Aorta (tissue), 5 donors: ENCODE data around the gene ASTN2. TPM values are rescaled to one million over a fixed set of nuclear protein-coding genes. Genes with fewer than 3 reads are reported as not detected.

Experiments used
- ATAC-seq: fragments of 200-7000 bp; cut with Tn5 transposase; one replicate; pipeline ENCODE4 v1.9.1; 2022; ENCODE audit warnings: moderate library complexity; ENCODE audit not compliant: low FRiP score
- DNase-seq, 2 donors: peaks; one replicate each; pipeline ENCODE4 v3.0.0-alpha.2; 2020
- H3K27ac ChIP-seq, 2 donors: one replicate each; pipeline ENCODE4 v1.5.1; 2013; ENCODE audit warnings: low read length in 2 of 2, mild to moderate bottlenecking in 2 of 2, moderate library complexity in 2 of 2, control low read depth in 1 of 2, inconsistent platforms in 1 of 2, low read depth in 1 of 2
- H3K27me3 ChIP-seq, 2 donors: one replicate each; pipeline ENCODE4 v1.6.1; 2013; ENCODE audit warnings: control low read depth in 1 of 2, low read length in 1 of 2, mild to moderate bottlenecking in 1 of 2, moderate library complexity in 1 of 2; ENCODE audit not compliant: insufficient read depth in 2 of 2, control insufficient read depth in 1 of 2
- H3K36me3 ChIP-seq, 2 donors: one replicate each; pipeline ENCODE4 v1.6.1; 2013; ENCODE audit warnings: control low read depth in 1 of 2, low read length in 1 of 2, mild to moderate bottlenecking in 1 of 2; ENCODE audit not compliant: insufficient read depth in 2 of 2, control insufficient read depth in 1 of 2
- H3K4me1 ChIP-seq, 2 donors: one replicate each; pipeline ENCODE4 v1.6.1; 2013; ENCODE audit warnings: low read length in 2 of 2, control low read depth in 1 of 2, mild to moderate bottlenecking in 1 of 2, moderate library complexity in 1 of 2; ENCODE audit not compliant: insufficient read depth in 2 of 2, control insufficient read depth in 1 of 2
- H3K4me3 ChIP-seq, 2 donors: one replicate each; pipeline ENCODE4 v1.5.1; 2013; ENCODE audit warnings: low read length in 2 of 2, control low read depth in 1 of 2, mild to moderate bottlenecking in 1 of 2
- H3K9me3 ChIP-seq: one replicate; pipeline ENCODE4 v1.6.1; 2013; ENCODE audit warnings: mild to moderate bottlenecking, low read length; ENCODE audit not compliant: control insufficient read depth
- WGBS, 2 donors: extraction: QIAGEN DNeasy Blood & Tissue Kit; methylation state at CpG; one replicate each; pipeline ENCODE4 v1.1.7; 2013; 5-methylcytosine and 5-hydroxymethylcytosine counted together
- intact Hi-C, 2 donors: fragments of 100-400 bp; cut with DNase I; formaldehyde crosslinking; loops; one replicate each; pipeline versions ENCODE4 v1.14.2 to v1.15.0; 2022
- polyA plus RNA-seq, 2 donors: library from polyadenylated mRNA; stranded (reverse); fragments of 200-250 nt; gene quantifications; one replicate each; pipeline ENCODE4 v1.2.3, GENCODE V29; 2013
- total RNA-seq, 2 donors: library from RNA; stranded (reverse); fragmentation: NEBNext Ultra II Directional; extraction: Animal tissue kit (Norgen Biotek cat#: 25700); gene quantifications; one replicate each; pipeline ENCODE4 v1.2.1, GENCODE V29; 2021
- donor health status: healthy with polysubstance abuse.
- donor health status: Bipolar disorder and iron deficiency.
- donor health status: DM: no; HTN: no; CAD: no.
- donor health status: DM: no; HTN: no; CAD: no.
- donor health status: DM: yes; HTN: yes; CAD: no.

The ASTN2 gene
- total and polyA plus RNA-seq, 4 donors = 1.0 to 7.5 (median 4.4) TPM

GRCh38 chr9:117340422-117340821, 74.4 kb downstream of the ASTN2 start:
- DNase-seq (no peak), ATAC-seq (no peak)
- Histone ChIP-seq H3K27me3 (no peaks in the 10 kb centered on the region), H3K9me3 (no peaks in the 10 kb centered on the region), H3K36me3 (no peaks in the 10 kb centered on the region), H3K4me1 (no peaks in the 10 kb centered on the region), H3K27ac (no peak overlapping the region), H3K4me3 (no peak overlapping the region)
- 85 to 88% methylated on average over 4 of the region's 4 CpGs for WGBS, 2 donors
- intact Hi-C loops = no loop called here

- H3K27me3 ChIP-seq = no peaks in the 10 kb centered on the region
- intact Hi-C loops = no loop called here
- WGBS, 2 donors = 3 to 21% methylated on average over 2 of the region's 2 CpGs
- no peak overlapping the region for H3K4me3 ChIP-seq
- DNase-seq = no peak
- no peaks in the 10 kb centered on the region for H3K4me1 ChIP-seq
- no peaks in the 10 kb centered on the region for H3K9me3 ChIP-seq
- no peak overlapping the region for H3K27ac ChIP-seq
- H3K36me3 ChIP-seq = no peaks in the 10 kb centered on the region
- ATAC-seq = no peak
These were observed 78.9 kb downstream of the ASTN2 start for GRCh38 chr9:117335837-117336433.

GRCh38 chr9:117334101-117334500, 80.8 kb downstream of the ASTN2 start:
- intact Hi-C loops = no loop called here
- Histone ChIP-seq H3K27me3 (no peaks in the 10 kb centered on the region), H3K36me3 (no peaks in the 10 kb centered on the region), H3K9me3 (no peaks in the 10 kb centered on the region), H3K4me3 (no peak overlapping the region), H3K4me1 (peaks cover 0 to 6% of the 10 kb centered on the region in 2 donors), H3K27ac (no peak overlapping the region)
- ATAC-seq (no peak), DNase-seq (no peak)
- WGBS, 2 donors = 75 to 80% methylated on average over 2 of the region's 2 CpGs

GRCh38 chr9:117325831-117326230, 89.0 kb downstream of the ASTN2 start:
- Histone ChIP-seq H3K27ac (no peak overlapping the region), H3K4me1 (peaks cover 0 to 6% of the 10 kb centered on the region in 2 donors), H3K27me3 (no peaks in the 10 kb centered on the region), H3K36me3 (no peaks in the 10 kb centered on the region), H3K4me3 (no peak overlapping the region), H3K9me3 (no peaks in the 10 kb centered on the region)
- intact Hi-C loops = no loop called here
- ATAC-seq (no peak), DNase-seq (no peak)
- WGBS, 2 donors = 45 to 55% methylated on average over 2 of the region's 2 CpGs

GRCh38 chr9:117325110-117325731, 89.6 kb downstream of the ASTN2 start:
- DNase-seq = no peak
- no peak overlapping the region for H3K4me3 ChIP-seq
- H3K9me3 ChIP-seq = no peaks in the 10 kb centered on the region
- intact Hi-C loops = no loop called here
- no peaks in the 10 kb centered on the region for H3K27me3 ChIP-seq
- whole genome bisulfite sequencing, 2 donors = 63 to 69% methylated on average over 3 of the region's 3 CpGs
- peaks cover 0 to 6% of the 10 kb centered on the region in 2 donors for H3K4me1 ChIP-seq
- no peaks in the 10 kb centered on the region for H3K36me3 ChIP-seq
- no peak overlapping the region for H3K27ac ChIP-seq
- no peak for ATAC-seq

- ATAC-seq (no peak), DNase-seq (no peak)
- Histone ChIP-seq H3K4me1 (no peaks in the 10 kb centered on the region), H3K27me3 (no peaks in the 10 kb centered on the region), H3K9me3 (no peaks in the 10 kb centered on the region), H3K4me3 (no peak overlapping the region), H3K36me3 (no peaks in the 10 kb centered on the region), H3K27ac (no peak overlapping the region)
- 29 to 45% methylated on average over 3 of the region's 3 CpGs for WGBS, 2 donors
- intact Hi-C loops = no loop called here
These were observed 91.5 kb downstream of the ASTN2 start for GRCh38 chr9:117323390-117323789.

- DNase-seq (no peak), ATAC-seq (no peak)
- Histone ChIP-seq H3K27ac (no peak overlapping the region), H3K27me3 (no peaks in the 10 kb centered on the region), H3K9me3 (no peaks in the 10 kb centered on the region), H3K36me3 (no peaks in the 10 kb centered on the region), H3K4me1 (no peaks in the 10 kb centered on the region), H3K4me3 (no peak overlapping the region)
- intact Hi-C loops = no loop called here
- 58 to 65% methylated on average over 2 of the region's 2 CpGs for WGBS, 2 donors
These were observed 97.7 kb downstream of the ASTN2 start for GRCh38 chr9:117317192-117317591.

- Histone ChIP-seq H3K9me3 (no peaks in the 10 kb centered on the region), H3K4me1 (no peaks in the 10 kb centered on the region), H3K27ac (no peak overlapping the region), H3K4me3 (no peak overlapping the region), H3K27me3 (no peaks in the 10 kb centered on the region), H3K36me3 (no peaks in the 10 kb centered on the region)
- DNase-seq = no peak
- no peak for ATAC-seq
- WGBS, 2 donors = 48 to 57% methylated on average over 3 of the region's 3 CpGs
- intact Hi-C loops = no loop called here
These were observed 99.6 kb downstream of the ASTN2 start for GRCh38 chr9:117315236-117315635.

- no peaks in the 10 kb centered on the region for H3K4me1 ChIP-seq
- H3K9me3 ChIP-seq = no peaks in the 10 kb centered on the region
- DNase-seq (no peak), ATAC-seq (no peak)
- WGBS, 2 donors = 24 to 34% methylated on average over 2 of the region's 2 CpGs
- H3K4me3 ChIP-seq = no peak overlapping the region
- intact Hi-C loops = no loop called here
- no peaks in the 10 kb centered on the region for H3K27me3 ChIP-seq
- H3K36me3 ChIP-seq = no peaks in the 10 kb centered on the region
- H3K27ac ChIP-seq = no peak overlapping the region
These were observed 100.9 kb downstream of the ASTN2 start for GRCh38 chr9:117313989-117314388.
